Measurements from ENCODE around the gene TOMM7.
"Not testable (repeated sequence)": the region's sequence is repeated elsewhere in the genome, so short reads cannot be mapped to it uniquely, and the experiment has no call there.

DNA sequence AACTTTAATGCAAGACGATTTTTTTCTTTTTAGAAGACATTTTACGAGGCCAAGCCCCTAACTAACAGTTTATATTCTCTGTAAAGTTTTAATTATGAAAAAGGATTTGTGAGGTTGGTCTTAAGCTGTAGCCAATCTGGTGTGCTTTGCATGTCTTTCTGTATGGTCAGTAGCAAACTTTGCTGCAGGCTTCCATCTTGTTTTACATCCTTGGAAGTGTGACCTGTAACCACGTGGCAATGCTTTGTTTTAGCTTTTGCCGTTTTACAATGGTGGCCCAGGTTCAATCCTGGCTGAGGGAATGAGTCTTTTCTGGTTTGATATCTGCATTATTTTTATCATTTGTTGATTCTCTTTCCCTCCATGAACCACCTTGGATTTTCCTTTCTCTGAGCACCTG lies 19.8 kb downstream of the TOMM7 start:
- TF ChIP-seq POLR2A, POLR2AphosphoS5 (IDR thresholded peaks at IDR 0.05): not testable (repeated sequence)
- TF ChIP-seq, protein P1, sequence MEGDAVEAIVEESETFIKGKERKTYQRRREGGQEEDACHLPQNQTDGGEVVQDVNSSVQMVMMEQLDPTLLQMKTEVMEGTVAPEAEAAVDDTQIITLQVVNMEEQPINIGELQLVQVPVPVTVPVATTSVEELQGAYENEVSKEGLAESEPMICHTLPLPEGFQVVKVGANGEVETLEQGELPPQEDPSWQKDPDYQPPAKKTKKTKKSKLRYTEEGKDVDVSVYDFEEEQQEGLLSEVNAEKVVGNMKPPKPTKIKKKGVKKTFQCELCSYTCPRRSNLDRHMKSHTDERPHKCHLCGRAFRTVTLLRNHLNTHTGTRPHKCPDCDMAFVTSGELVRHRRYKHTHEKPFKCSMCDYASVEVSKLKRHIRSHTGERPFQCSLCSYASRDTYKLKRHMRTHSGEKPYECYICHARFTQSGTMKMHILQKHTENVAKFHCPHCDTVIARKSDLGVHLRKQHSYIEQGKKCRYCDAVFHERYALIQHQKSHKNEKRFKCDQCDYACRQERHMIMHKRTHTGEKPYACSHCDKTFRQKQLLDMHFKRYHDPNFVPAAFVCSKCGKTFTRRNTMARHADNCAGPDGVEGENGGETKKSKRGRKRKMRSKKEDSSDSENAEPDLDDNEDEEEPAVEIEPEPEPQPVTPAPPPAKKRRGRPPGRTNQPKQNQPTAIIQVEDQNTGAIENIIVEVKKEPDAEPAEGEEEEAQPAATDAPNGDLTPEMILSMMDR (IDR thresholded peaks at IDR 0.05 in 8 of 11, conservative IDR thresholded peaks at IDR 0.05 in 3 of 11): not testable (repeated sequence)

All from spleen (tissue), 7 donors.